GM10248 (cell line): ENCODE results near the gene SPSB3.

Source experiments
- CTCF ChIA-PET: fragments of 300-600 bp; sonication (Branson Sonifier 250); formaldehyde crosslinking; extraction: SDS; loops from one replicate; lab custom pipeline; 2021; ENCODE audit warnings: antibody characterized with exemption; lab: Yijun Ruan, JAX
- POLR2A ChIA-PET: fragments of 350-650 bp; sonication (Branson Sonifier 250); formaldehyde crosslinking; extraction: SDS; loops from one replicate; lab custom pipeline; 2020; ENCODE audit warnings: antibody characterized with exemption; lab: Yijun Ruan, JAX
- DNase-seq: peaks from one replicate; pipeline ENCODE4 v3.0.0; 2012; ENCODE audit errors: extremely low spot score
- CTCF ChIP-seq: IDR thresholded peaks from 2 replicates; pipeline ENCODE4 v1.5.1; 2012; ENCODE audit warnings: mild to moderate bottlenecking, low read depth; ENCODE audit errors: extremely low read depth, missing control alignments, control extremely low read depth

The SPSB3 gene

GRCh38 chr16:1789643-1790045, 7.3 kb upstream of the SPSB3 start:
- no peak for DNase-seq
- no peak for TF ChIP-seq CTCF
- CTCF ChIA-PET = no interaction called here
- POLR2A ChIA-PET = no interaction called here

GRCh38 chr16:1788708-1789100, 6.3 kb upstream of the SPSB3 start:
- no peak for DNase-seq
- POLR2A ChIA-PET = no interaction called here
- no peak for TF ChIP-seq CTCF
- CTCF ChIA-PET = interaction anchor here (1.1 kb wide), 1 partner anchor 16 kb away, joined by 4 read pairs; the partner anchor contains the start of genes EME2 and MRPS34

GRCh38 chr16:1788095-1788707, 5.8 kb upstream of the SPSB3 start:
- DNase-seq = no peak
- TF ChIP-seq CTCF = no peak
- CTCF ChIA-PET = interaction anchor here (1.1 kb wide), 1 partner anchor 15 kb away, joined by 4 read pairs; the partner anchor contains the start of genes EME2 and MRPS34
- POLR2A ChIA-PET = no interaction called here

GRCh38 chr16:1787322-1788094, 5.1 kb upstream of the SPSB3 start:
- CTCF ChIA-PET = interaction anchor here (1.1 kb wide), 1 partner anchor 15 kb away, joined by 4 read pairs; the partner anchor contains the start of genes EME2 and MRPS34
- POLR2A ChIA-PET = no interaction called here
- no peak for DNase-seq
- no peak for TF ChIP-seq CTCF

GRCh38 chr16:1787056-1787321, 4.6 kb upstream of the SPSB3 start:
- CTCF ChIA-PET = no interaction called here
- POLR2A ChIA-PET = no interaction called here
- no peak for TF ChIP-seq CTCF
- no peak for DNase-seq

GRCh38 chr16:1786242-1787055, 4.1 kb upstream of the SPSB3 start:
- TF ChIP-seq CTCF = no peak
- no peak for DNase-seq
- POLR2A ChIA-PET = no interaction called here
- CTCF ChIA-PET = no interaction called here
